Right lobe of liver (tissue), 4 donors: ENCODE measurements around the gene SMIM35.

Experiments used
- CTCF ChIP-seq, 4 donors: fragments of 200-600 bp in 3 of 4; fragments of 450-650 bp in 1 of 4; IDR thresholded peaks; one replicate each; pipeline versions ENCODE4 v1.5.1 to v1.8.0; 2016 to 2022; ENCODE audit warnings: antibody characterized with exemption in 4 of 4, mild to moderate bottlenecking in 2 of 4
- POLR2A ChIP-seq: fragments of 450-650 bp; IDR thresholded peaks from one replicate; pipeline ENCODE4 v1.6.1; 2017; ENCODE audit warnings: antibody characterized with exemption, mild to moderate bottlenecking
- donor health status: DM: no; HTN: no; CAD: no.
- donor health status: DM: no; HTN: no; CAD: no.
- donor health status: DM: no; HTN: yes; CAD: no.

- no peak for TF ChIP-seq CTCF (IDR thresholded peaks at IDR 0.05)
- TF ChIP-seq POLR2A, result no peak
These were observed 88.8 kb downstream of the SMIM35 start for GRCh38 chr11:117997823-117998579.
